ENCODE data around the gene PNLDC1.

GRCh38 chr6:159761129-159761872, 38.8 kb upstream of the PNLDC1 start:
- TF ChIP-seq ZNF609 (CRISPR knock-in tag; IDR thresholded peaks at IDR 0.05; ENCODE audit: borderline replicate concordance), result no peak
- peak in 1 of 3 experiments; percentile 81; a peak in 2 of 6 replicates for TF ChIP-seq ZBTB11 (CRISPR knock-in tag; IDR thresholded peaks at IDR 0.05)
- peak; percentile 18; the same call in 1 of the 2 replicates for TF ChIP-seq POLR2AphosphoS5 (IDR thresholded peaks at IDR 0.05; ENCODE audit: control insufficient read depth, insufficient read depth, low read depth, low read length)
- TF ChIP-seq JUNB (CRISPR knock-in tag; conservative IDR thresholded peaks at IDR 0.05), result no peak
- TF ChIP-seq, protein P1, sequence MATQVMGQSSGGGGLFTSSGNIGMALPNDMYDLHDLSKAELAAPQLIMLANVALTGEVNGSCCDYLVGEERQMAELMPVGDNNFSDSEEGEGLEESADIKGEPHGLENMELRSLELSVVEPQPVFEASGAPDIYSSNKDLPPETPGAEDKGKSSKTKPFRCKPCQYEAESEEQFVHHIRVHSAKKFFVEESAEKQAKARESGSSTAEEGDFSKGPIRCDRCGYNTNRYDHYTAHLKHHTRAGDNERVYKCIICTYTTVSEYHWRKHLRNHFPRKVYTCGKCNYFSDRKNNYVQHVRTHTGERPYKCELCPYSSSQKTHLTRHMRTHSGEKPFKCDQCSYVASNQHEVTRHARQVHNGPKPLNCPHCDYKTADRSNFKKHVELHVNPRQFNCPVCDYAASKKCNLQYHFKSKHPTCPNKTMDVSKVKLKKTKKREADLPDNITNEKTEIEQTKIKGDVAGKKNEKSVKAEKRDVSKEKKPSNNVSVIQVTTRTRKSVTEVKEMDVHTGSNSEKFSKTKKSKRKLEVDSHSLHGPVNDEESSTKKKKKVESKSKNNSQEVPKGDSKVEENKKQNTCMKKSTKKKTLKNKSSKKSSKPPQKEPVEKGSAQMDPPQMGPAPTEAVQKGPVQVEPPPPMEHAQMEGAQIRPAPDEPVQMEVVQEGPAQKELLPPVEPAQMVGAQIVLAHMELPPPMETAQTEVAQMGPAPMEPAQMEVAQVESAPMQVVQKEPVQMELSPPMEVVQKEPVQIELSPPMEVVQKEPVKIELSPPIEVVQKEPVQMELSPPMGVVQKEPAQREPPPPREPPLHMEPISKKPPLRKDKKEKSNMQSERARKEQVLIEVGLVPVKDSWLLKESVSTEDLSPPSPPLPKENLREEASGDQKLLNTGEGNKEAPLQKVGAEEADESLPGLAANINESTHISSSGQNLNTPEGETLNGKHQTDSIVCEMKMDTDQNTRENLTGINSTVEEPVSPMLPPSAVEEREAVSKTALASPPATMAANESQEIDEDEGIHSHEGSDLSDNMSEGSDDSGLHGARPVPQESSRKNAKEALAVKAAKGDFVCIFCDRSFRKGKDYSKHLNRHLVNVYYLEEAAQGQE (IDR thresholded peaks at IDR 0.05; ENCODE audit: borderline replicate concordance), result no peak
- TF ChIP-seq, protein P1 (CRISPR knock-in tag; IDR thresholded peaks at IDR 0.05; ENCODE audit: low read depth), result no peak
- TF ChIP-seq GABPB1 (CRISPR knock-in tag; IDR thresholded peaks at IDR 0.05), result peak; percentile 15
- TF ChIP-seq CBX2 (IDR thresholded peaks at IDR 0.05; ENCODE audit: insufficient read depth, low read length, poor library complexity, severe bottlenecking), result no peak
- TF ChIP-seq DACH1 (IDR thresholded peaks at IDR 0.05; ENCODE audit: partially characterized antibody), result no peak
- TF ChIP-seq ZBED1 (IDR thresholded peaks at IDR 0.05), result no peak
